Measurements from ENCODE around the gene TRIL.

Gene TRIL

GRCh38 chr7:28955356-28955717, 2.8 kb downstream of the TRIL start:
- no peaks in the 10 kb centered on the region for H3K4me1 ChIP-seq (ENCODE audit: control insufficient read depth, insufficient read depth, low read length)
- H3K4me3 ChIP-seq (ENCODE audit: low read depth, low read length) = no peak overlapping the region
- H3K36me3 ChIP-seq (ENCODE audit: control insufficient read depth in 2 of 2, insufficient read depth in 1 of 2, low read length in 2 of 2) = no peaks in the 10 kb centered on the region
- H3K27ac ChIP-seq (ENCODE audit: extremely low read depth, low read depth, low read length) = no peak overlapping the region; the same call in 1 of the 2 replicates
- no peaks in the 10 kb centered on the region for H3K9me3 ChIP-seq (ENCODE audit: control insufficient read depth, insufficient read depth, low read depth, low read length)
- TF ChIP-seq EGR2 (tag by site-specific recombination; IDR thresholded peaks at IDR 0.05; ENCODE audit: low read depth) (no peak), RBAK (tag by site-specific recombination; IDR thresholded peaks at IDR 0.05) (no peak), ZNF138 (tag by site-specific recombination; IDR thresholded peaks at IDR 0.05; ENCODE audit: borderline replicate concordance) (no peak), SCRT1 (tag by site-specific recombination; IDR thresholded peaks at IDR 0.05; ENCODE audit: borderline replicate concordance) (no peak), ZNF692 (tag by site-specific recombination; IDR thresholded peaks at IDR 0.05) (no peak), HOXA7 (CRISPR knock-in tag; IDR thresholded peaks at IDR 0.05; ENCODE audit: borderline replicate concordance) (no peak), ZNF843 (tag by site-specific recombination; IDR thresholded peaks at IDR 0.05) (no peak), ZSCAN5A (tag by site-specific recombination; IDR thresholded peaks at IDR 0.05) (no peak), ZNF311 (tag by site-specific recombination; IDR thresholded peaks at IDR 0.05; ENCODE audit: borderline replicate concordance) (no peak), ZBTB8A (tag by site-specific recombination; IDR thresholded peaks at IDR 0.05) (no peak)
- TF ChIP-seq, protein P1, sequence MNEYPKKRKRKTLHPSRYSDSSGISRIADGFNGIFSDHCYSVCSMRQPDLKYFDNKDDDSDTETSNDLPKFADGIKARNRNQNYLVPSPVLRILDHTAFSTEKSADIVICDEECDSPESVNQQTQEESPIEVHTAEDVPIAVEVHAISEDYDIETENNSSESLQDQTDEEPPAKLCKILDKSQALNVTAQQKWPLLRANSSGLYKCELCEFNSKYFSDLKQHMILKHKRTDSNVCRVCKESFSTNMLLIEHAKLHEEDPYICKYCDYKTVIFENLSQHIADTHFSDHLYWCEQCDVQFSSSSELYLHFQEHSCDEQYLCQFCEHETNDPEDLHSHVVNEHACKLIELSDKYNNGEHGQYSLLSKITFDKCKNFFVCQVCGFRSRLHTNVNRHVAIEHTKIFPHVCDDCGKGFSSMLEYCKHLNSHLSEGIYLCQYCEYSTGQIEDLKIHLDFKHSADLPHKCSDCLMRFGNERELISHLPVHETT (tag by site-specific recombination; IDR thresholded peaks at IDR 0.05) = no peak
- TF ChIP-seq, protein P2, sequence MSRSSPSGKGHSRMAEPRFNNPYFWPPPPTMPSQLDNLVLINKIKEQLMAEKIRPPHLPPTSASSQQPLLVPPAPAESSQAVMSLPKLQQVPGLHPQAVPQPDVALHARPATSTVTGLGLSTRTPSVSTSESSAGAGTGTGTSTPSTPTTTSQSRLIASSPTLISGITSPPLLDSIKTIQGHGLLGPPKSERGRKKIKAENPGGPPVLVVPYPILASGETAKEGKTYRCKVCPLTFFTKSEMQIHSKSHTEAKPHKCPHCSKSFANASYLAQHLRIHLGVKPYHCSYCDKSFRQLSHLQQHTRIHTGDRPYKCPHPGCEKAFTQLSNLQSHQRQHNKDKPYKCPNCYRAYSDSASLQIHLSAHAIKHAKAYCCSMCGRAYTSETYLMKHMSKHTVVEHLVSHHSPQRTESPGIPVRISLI (tag by site-specific recombination; IDR thresholded peaks at IDR 0.05) = no peak
- TF ChIP-seq, protein P3, sequence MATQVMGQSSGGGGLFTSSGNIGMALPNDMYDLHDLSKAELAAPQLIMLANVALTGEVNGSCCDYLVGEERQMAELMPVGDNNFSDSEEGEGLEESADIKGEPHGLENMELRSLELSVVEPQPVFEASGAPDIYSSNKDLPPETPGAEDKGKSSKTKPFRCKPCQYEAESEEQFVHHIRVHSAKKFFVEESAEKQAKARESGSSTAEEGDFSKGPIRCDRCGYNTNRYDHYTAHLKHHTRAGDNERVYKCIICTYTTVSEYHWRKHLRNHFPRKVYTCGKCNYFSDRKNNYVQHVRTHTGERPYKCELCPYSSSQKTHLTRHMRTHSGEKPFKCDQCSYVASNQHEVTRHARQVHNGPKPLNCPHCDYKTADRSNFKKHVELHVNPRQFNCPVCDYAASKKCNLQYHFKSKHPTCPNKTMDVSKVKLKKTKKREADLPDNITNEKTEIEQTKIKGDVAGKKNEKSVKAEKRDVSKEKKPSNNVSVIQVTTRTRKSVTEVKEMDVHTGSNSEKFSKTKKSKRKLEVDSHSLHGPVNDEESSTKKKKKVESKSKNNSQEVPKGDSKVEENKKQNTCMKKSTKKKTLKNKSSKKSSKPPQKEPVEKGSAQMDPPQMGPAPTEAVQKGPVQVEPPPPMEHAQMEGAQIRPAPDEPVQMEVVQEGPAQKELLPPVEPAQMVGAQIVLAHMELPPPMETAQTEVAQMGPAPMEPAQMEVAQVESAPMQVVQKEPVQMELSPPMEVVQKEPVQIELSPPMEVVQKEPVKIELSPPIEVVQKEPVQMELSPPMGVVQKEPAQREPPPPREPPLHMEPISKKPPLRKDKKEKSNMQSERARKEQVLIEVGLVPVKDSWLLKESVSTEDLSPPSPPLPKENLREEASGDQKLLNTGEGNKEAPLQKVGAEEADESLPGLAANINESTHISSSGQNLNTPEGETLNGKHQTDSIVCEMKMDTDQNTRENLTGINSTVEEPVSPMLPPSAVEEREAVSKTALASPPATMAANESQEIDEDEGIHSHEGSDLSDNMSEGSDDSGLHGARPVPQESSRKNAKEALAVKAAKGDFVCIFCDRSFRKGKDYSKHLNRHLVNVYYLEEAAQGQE (tag by site-specific recombination; IDR thresholded peaks at IDR 0.05) = no peak
- TF ChIP-seq, protein P4, sequence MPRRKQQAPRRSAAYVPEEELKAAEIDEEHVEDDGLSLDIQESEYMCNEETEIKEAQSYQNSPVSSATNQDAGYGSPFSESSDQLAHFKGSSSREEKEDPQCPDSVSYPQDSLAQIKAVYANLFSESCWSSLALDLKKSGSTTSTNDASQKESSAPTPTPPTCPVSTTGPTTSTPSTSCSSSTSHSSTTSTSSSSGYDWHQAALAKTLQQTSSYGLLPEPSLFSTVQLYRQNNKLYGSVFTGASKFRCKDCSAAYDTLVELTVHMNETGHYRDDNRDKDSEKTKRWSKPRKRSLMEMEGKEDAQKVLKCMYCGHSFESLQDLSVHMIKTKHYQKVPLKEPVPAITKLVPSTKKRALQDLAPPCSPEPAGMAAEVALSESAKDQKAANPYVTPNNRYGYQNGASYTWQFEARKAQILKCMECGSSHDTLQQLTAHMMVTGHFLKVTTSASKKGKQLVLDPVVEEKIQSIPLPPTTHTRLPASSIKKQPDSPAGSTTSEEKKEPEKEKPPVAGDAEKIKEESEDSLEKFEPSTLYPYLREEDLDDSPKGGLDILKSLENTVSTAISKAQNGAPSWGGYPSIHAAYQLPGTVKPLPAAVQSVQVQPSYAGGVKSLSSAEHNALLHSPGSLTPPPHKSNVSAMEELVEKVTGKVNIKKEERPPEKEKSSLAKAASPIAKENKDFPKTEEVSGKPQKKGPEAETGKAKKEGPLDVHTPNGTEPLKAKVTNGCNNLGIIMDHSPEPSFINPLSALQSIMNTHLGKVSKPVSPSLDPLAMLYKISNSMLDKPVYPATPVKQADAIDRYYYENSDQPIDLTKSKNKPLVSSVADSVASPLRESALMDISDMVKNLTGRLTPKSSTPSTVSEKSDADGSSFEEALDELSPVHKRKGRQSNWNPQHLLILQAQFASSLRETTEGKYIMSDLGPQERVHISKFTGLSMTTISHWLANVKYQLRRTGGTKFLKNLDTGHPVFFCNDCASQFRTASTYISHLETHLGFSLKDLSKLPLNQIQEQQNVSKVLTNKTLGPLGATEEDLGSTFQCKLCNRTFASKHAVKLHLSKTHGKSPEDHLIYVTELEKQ (tag by site-specific recombination; IDR thresholded peaks at IDR 0.05; ENCODE audit: borderline replicate concordance) = no peak
- ChIA-PET CTCF (interaction anchor here (0.6 to 6.0 kb wide), 14 partner anchors 13 to 1408 kb away, joined by 3 to 86 read pairs (median 11); no protein-coding TSS in a partner anchor), POLR2A (interaction anchor here (1.1 kb wide), 1 partner anchor 28 kb away, joined by 3 read pairs; no protein-coding TSS in a partner anchor)

Data from HEK293 (cell line).